GM23338 (cell line): ENCODE measurements around the gene H19. TPM values are rescaled to one million over a fixed set of nuclear protein-coding genes. Genes with fewer than 3 reads are reported as not detected.

Experiments
- ATAC-seq: fragments of 200-7000 bp; cut with Tn5 transposase; 3 replicates; pipeline ENCODE4 v1.9.1; 2020
- DNase-seq: peaks from one replicate; pipeline ENCODE4 v3.0.0-alpha.2; 2015; ENCODE audit warnings: low spot score
- H2AFZ ChIP-seq: fragments of 200-600 bp; sonication (generic); 2 replicates; pipeline ENCODE4 v1.8.0; 2016; ENCODE audit warnings: antibody characterized with exemption, mild to moderate bottlenecking, moderate library complexity
- H3F3A ChIP-seq: fragments of 200-600 bp; sonication (generic); replicated peaks from 2 replicates; pipeline ENCODE4 v1.8.0; 2017; ENCODE audit warnings: antibody characterized with exemption, mixed run types, low read depth
- H3K27ac ChIP-seq: fragments of 200-600 bp; sonication (generic); 2 replicates; pipeline ENCODE4 v1.6.1; 2016; ENCODE audit warnings: low read depth
- H3K27me3 ChIP-seq: fragments of 200-600 bp; sonication (generic); 2 replicates; pipeline ENCODE4 v1.8.0; 2016; ENCODE audit warnings: mild to moderate bottlenecking, mixed run types, moderate library complexity; ENCODE audit not compliant: insufficient read depth
- H3K36me3 ChIP-seq: fragments of 200-600 bp; sonication (generic); 2 replicates; pipeline ENCODE4 v1.8.0; 2016; ENCODE audit warnings: mild to moderate bottlenecking; ENCODE audit not compliant: insufficient read depth
- H3K4me1 ChIP-seq: fragments of 200-600 bp; sonication (generic); 2 replicates; pipeline ENCODE4 v1.8.0; 2016; ENCODE audit warnings: mild to moderate bottlenecking, moderate library complexity; ENCODE audit not compliant: insufficient read depth
- H3K4me2 ChIP-seq: fragments of 200-600 bp; sonication (generic); 2 replicates; pipeline ENCODE4 v1.7.1; 2017; ENCODE audit warnings: mixed run types
- H3K4me3 ChIP-seq: fragments of 200-600 bp; sonication (generic); 2 replicates; pipeline ENCODE4 v1.6.1; 2016; ENCODE audit warnings: mixed run types
- H3K79me2 ChIP-seq: fragments of 200-600 bp; sonication (generic); replicated peaks from 2 replicates; pipeline ENCODE4 v1.8.0; 2017; ENCODE audit warnings: mild to moderate bottlenecking; ENCODE audit not compliant: insufficient read depth
- H3K9me2 ChIP-seq: fragments of 200-600 bp; sonication (generic); 2 replicates; pipeline ENCODE4 v1.8.0; 2017; ENCODE audit not compliant: insufficient read depth
- H4K20me1 ChIP-seq: fragments of 200-600 bp; sonication (generic); replicated peaks from 2 replicates; pipeline ENCODE4 v1.8.0; 2017; ENCODE audit warnings: mild to moderate bottlenecking; ENCODE audit not compliant: insufficient read depth
- H3K27ac Mint-ChIP-seq: 2 replicates; pipeline ENCODE4 v1.8.0; 2020; ENCODE audit warnings: inconsistent platforms, mild to moderate bottlenecking, moderate library complexity, mixed read lengths
- H3K27me3 Mint-ChIP-seq: 3 replicates; pipeline ENCODE4 v1.8.0; 2022; ENCODE audit warnings: low read depth, mild to moderate bottlenecking, moderate library complexity, mixed read lengths, inconsistent platforms; ENCODE audit not compliant: insufficient read depth, poor library complexity
- H3K36me3 Mint-ChIP-seq: 3 replicates; pipeline ENCODE4 v1.8.0; 2021; ENCODE audit warnings: low read depth, mild to moderate bottlenecking, inconsistent platforms, moderate library complexity, mixed read lengths
- H3K4me1 Mint-ChIP-seq: 3 replicates; pipeline ENCODE4 v1.8.0; 2020; ENCODE audit warnings: mild to moderate bottlenecking, inconsistent platforms, mixed read lengths
- H3K4me3 Mint-ChIP-seq: 3 replicates; pipeline ENCODE4 v1.8.0; 2021; ENCODE audit warnings: moderate library complexity, mild to moderate bottlenecking, inconsistent platforms, mixed read lengths
- H3K9me3 Mint-ChIP-seq: 3 replicates; pipeline ENCODE4 v1.8.0; 2020; ENCODE audit warnings: moderate library complexity, mild to moderate bottlenecking, inconsistent platforms, mixed read lengths
- ETS1 ChIP-seq: IDR thresholded peaks from 2 replicates; pipeline ENCODE4 v1.6.1; 2016; ENCODE audit warnings: antibody characterized with exemption
- EZH2phosphoT487 ChIP-seq: fragments of 200-600 bp; sonication (generic); IDR thresholded peaks from one replicate; pipeline ENCODE4 v1.8.1; 2018; ENCODE audit warnings: antibody characterized with exemption; ENCODE audit not compliant: unreplicated experiment
- JUNB ChIP-seq: IDR thresholded peaks from one replicate; pipeline ENCODE4 v1.6.1; 2016; ENCODE audit warnings: antibody characterized with exemption; ENCODE audit not compliant: unreplicated experiment
- ZNF331 ChIP-seq: fragments of 250-450 bp; sonication (Bioruptor Pico); IDR thresholded peaks from 2 replicates; pipeline ENCODE4 v1.5.0; 2020; ENCODE audit warnings: low read depth, mild to moderate bottlenecking, moderate library complexity
- ZNF462 ChIP-seq: fragments of 250-450 bp; sonication (Bioruptor Pico); IDR thresholded peaks from 2 replicates; pipeline ENCODE4 v1.5.0; 2020; ENCODE audit warnings: mild to moderate bottlenecking, moderate library complexity
- polyA plus RNA-seq: library from polyadenylated mRNA; unstranded; fragments of >200 nt; fragmentation: Nextera tagmentation; extraction: Ambion mirVana; gene quantifications from 2 replicates; pipeline ENCODE4 v1.2.1, GENCODE V29; 2016
- total RNA-seq: library from RNA; depleted of rRNA; stranded (reverse); fragments of >200 nt; shearing (Covaris generic); gene quantifications from 2 replicates; pipeline ENCODE4 v1.2.3, GENCODE V29; 2014
- TF ChIP-seq, protein P1 (sequence below): IDR thresholded peaks from one replicate; pipeline ENCODE4 v1.6.1; 2018; ENCODE audit warnings: antibody characterized with exemption; ENCODE audit not compliant: unreplicated experiment

The H19 gene
- total and polyA plus RNA-seq, 2 experiments from 2014 or later: 0.76 to 0.86 TPM

DNA sequence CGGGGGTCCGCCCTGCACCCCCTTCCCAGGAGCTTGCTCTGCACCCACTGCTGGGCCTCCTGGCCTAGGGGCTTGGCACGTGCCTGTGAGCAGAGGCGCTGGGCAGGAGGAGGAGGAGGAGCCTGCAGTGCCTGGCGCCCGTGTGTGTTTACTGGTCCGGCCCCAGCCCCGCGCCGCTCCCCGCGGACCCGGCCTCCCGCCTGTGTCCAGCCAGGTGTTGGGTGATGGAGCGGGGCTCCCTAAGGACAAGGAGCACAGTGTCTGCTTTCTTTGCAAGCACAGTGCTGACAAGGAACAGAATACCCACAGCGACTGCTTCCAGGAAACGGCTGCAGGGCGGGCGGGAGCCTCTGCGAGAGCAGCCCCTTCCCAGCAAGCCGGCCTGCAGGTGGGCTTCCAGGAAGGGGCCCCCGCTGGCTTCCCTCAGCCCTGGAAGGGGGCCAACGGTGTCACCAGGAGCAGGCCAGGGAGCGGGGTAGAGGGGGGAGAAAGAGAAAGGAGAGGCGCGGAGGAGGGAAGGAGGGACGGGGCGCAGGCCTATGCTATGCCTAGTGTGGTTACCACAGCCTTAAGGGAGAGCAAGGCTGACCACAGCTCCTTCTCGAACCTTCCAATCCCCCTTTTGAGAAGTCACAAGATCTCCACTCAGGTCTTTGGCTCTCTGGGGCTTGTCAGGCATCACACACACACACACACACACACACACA is 6.6 kb downstream of the H19 start (continued):
- TF ChIP-seq ZNF462 (CRISPR knock-in tag) (no peak), ETS1 (no peak), EZH2phosphoT487 (no peak), ZNF331 (CRISPR knock-in tag) (no peak)

DNA sequence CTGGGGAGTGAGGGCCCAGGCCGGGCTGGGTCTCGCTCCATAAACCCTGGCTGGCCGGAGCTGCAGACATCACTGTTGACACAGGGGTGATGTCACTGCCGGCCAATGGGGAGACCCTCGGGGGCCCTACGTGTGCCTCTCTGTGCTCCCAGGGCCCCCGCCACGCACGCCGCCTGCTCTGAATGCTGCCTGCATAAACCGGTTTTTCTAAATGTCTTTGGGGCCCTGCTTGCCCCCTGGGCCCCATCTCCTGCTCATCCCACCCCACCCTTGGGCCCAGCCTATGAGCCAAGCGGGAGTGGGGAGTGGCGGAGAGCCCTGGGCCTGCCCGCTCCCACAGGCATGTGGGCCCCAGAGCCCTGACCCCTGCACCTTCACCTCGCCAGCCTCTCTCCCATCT is 7.7 kb downstream of the H19 start:
- Histone ChIP-seq H3K36me3 (no peaks in the 10 kb centered on the region), H3K9me2 (no peaks in the 10 kb centered on the region), H3F3A (no peaks in the 10 kb centered on the region), H3K4me3 (no peak overlapping the region), H3K4me2 (no peak overlapping the region), H3K4me1 (no peaks in the 10 kb centered on the region), H3K27me3 (no peaks in the 10 kb centered on the region), H4K20me1 (no peaks in the 10 kb centered on the region), H3K79me2 (no peaks in the 10 kb centered on the region), H3K27ac (no peak overlapping the region), H2AFZ (no peak overlapping the region)
- no peaks in the 10 kb centered on the region for H3K36me3 Mint-ChIP-seq
- no peak for DNase-seq
- H3K4me1 Mint-ChIP-seq: no peaks in the 10 kb centered on the region
- no peaks in the 10 kb centered on the region for H3K9me3 Mint-ChIP-seq
- no peak for ATAC-seq
- H3K4me3 Mint-ChIP-seq: no peak overlapping the region
- no peaks in the 10 kb centered on the region for H3K27me3 Mint-ChIP-seq
- H3K27ac Mint-ChIP-seq: no peak overlapping the region
- TF ChIP-seq EZH2phosphoT487: no peak
- TF ChIP-seq JUNB: no peak
- TF ChIP-seq, protein P1, sequence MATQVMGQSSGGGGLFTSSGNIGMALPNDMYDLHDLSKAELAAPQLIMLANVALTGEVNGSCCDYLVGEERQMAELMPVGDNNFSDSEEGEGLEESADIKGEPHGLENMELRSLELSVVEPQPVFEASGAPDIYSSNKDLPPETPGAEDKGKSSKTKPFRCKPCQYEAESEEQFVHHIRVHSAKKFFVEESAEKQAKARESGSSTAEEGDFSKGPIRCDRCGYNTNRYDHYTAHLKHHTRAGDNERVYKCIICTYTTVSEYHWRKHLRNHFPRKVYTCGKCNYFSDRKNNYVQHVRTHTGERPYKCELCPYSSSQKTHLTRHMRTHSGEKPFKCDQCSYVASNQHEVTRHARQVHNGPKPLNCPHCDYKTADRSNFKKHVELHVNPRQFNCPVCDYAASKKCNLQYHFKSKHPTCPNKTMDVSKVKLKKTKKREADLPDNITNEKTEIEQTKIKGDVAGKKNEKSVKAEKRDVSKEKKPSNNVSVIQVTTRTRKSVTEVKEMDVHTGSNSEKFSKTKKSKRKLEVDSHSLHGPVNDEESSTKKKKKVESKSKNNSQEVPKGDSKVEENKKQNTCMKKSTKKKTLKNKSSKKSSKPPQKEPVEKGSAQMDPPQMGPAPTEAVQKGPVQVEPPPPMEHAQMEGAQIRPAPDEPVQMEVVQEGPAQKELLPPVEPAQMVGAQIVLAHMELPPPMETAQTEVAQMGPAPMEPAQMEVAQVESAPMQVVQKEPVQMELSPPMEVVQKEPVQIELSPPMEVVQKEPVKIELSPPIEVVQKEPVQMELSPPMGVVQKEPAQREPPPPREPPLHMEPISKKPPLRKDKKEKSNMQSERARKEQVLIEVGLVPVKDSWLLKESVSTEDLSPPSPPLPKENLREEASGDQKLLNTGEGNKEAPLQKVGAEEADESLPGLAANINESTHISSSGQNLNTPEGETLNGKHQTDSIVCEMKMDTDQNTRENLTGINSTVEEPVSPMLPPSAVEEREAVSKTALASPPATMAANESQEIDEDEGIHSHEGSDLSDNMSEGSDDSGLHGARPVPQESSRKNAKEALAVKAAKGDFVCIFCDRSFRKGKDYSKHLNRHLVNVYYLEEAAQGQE: no peak
